IPS DF 6.9 (cell line): ENCODE results near the gene C2orf42.
"Not testable (repeated sequence)": the region's sequence is repeated elsewhere in the genome, so short reads cannot be mapped to it uniquely, and the experiment has no call there.

Experiments
- DNase-seq: peaks from one replicate; pipeline ENCODE4 v3.0.0-alpha.2; 2013; ENCODE audit warnings: low read depth, low spot score
- H3K27ac ChIP-seq: one replicate; pipeline ENCODE4 v1.5.1; 2013; ENCODE audit warnings: low read length, control low read depth
- H3K27me3 ChIP-seq: 2 replicates; pipeline ENCODE4 v1.6.1; 2013; ENCODE audit warnings: mild to moderate bottlenecking, low read length; ENCODE audit not compliant: control insufficient read depth, insufficient read depth
- H3K36me3 ChIP-seq: 2 replicates; pipeline ENCODE4 v1.6.1; 2013; ENCODE audit warnings: low read length; ENCODE audit not compliant: control insufficient read depth, insufficient read depth
- H3K4me1 ChIP-seq: 2 replicates; pipeline ENCODE4 v1.6.1; 2013; ENCODE audit warnings: low read length; ENCODE audit not compliant: control insufficient read depth, insufficient read depth
- H3K4me3 ChIP-seq: 2 replicates; pipeline ENCODE4 v1.5.1; 2013; ENCODE audit warnings: mild to moderate bottlenecking, low read length
- H3K9me3 ChIP-seq: 2 replicates; pipeline ENCODE4 v1.6.1; 2013; ENCODE audit warnings: low read length, inconsistent platforms; ENCODE audit not compliant: control insufficient read depth, insufficient read depth
- WGBS: extraction: QIAGEN DNeasy Blood & Tissue Kit; methylation state at CpG from one replicate; pipeline ENCODE4 v1.1.7; 2013; ENCODE audit warnings: mixed read lengths, missing lambda C conversion rate; ENCODE audit not compliant: insufficient read length, insufficient coverage; 5-methylcytosine and 5-hydroxymethylcytosine counted together

C2orf42 gene

DNA sequence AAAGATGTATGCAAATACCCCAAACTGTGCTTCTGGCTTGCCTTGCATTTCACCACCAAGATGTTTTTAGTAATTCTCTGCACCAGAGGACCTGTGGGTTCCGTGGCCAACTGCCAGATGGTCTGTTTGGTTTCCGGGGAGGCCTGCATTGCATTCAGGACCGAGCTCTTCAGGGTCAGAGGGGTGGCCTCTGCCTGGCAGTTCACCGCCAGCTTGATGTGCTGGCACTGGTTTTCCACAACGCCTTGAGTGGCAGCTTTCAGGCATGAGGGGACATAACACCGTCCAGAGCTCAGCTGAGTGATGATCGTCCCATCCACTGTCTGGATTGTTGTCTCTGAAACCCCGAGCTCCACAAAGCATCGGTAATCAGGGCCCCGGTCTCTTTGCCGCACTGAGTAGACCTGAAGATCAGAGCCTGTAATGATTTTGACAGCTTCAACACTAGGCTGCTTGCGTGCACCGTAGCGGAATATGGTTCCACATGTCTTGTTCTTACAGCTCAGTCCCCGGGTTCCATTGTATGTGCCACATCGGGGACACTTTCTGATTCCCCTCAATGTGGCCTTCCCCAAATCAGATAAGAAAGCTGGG lies 9.4 kb downstream of the C2orf42 start:
- Histone ChIP-seq H3K27ac (no peak overlapping the region), H3K4me3 (no peak overlapping the region), H3K9me3 (no peaks in the 10 kb centered on the region), H3K36me3 (peaks cover 6% of the 10 kb centered on the region; the same call in 1 of the 2 replicates), H3K4me1 (no peaks in the 10 kb centered on the region), H3K27me3 (no peaks in the 10 kb centered on the region)
- WGBS = no CpG with 5 or more reads among the region's 16 CpGs
- DNase-seq = no peak

DNA sequence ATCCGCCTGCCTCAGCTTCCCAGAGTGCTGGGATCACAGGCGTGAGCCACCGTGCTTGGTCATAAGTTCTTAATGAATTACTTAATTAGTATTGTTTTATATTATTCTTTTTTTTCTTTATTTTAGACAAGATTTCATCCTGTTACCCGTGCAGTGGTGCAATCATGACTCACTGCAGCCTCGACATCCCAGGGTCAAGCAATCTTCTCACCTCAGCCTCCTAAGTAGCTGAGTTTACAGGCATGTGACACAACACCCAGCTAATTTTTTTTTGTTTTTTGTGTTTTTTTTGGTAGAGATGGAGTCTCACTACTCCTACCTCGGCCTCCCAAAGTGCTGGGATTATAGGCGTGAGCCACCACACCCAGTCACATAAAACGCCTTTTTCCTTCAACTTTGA lies 17.3 kb downstream of the C2orf42 start:
- no peak for DNase-seq
- H3K4me3 ChIP-seq = no peak overlapping the region
- no peaks in the 10 kb centered on the region for H3K27me3 ChIP-seq
- peaks cover 3% of the 10 kb centered on the region; the same call in 1 of the 2 replicates for H3K36me3 ChIP-seq
- H3K9me3 ChIP-seq = no peaks in the 10 kb centered on the region
- H3K4me1 ChIP-seq = no peaks in the 10 kb centered on the region
- no peak overlapping the region for H3K27ac ChIP-seq
- no CpG with 5 or more reads among the region's 8 CpGs for WGBS

GRCh38 chr2:70169654-70170245 lies 21.1 kb downstream of the C2orf42 start:
- H3K36me3 ChIP-seq, H3K27me3 ChIP-seq, H3K9me3 ChIP-seq, DNase-seq, H3K4me3 ChIP-seq, H3K4me1 ChIP-seq, H3K27ac ChIP-seq: not testable (repeated sequence)
- WGBS = no CpG with 5 or more reads among the region's 11 CpGs

- H3K27me3 ChIP-seq = no peaks in the 10 kb centered on the region
- no peak overlapping the region for H3K4me3 ChIP-seq
- H3K27ac ChIP-seq = no peak overlapping the region
- no peak for DNase-seq
- no peaks in the 10 kb centered on the region for H3K36me3 ChIP-seq
- WGBS = no CpG with 5 or more reads among the region's 2 CpGs
- H3K4me1 ChIP-seq = no peaks in the 10 kb centered on the region
- H3K9me3 ChIP-seq = no peaks in the 10 kb centered on the region
These were observed 29.7 kb downstream of the C2orf42 start for GRCh38 chr2:70161069-70161534.

GRCh38 chr2:70160545-70160944 lies 30.3 kb downstream of the C2orf42 start:
- Histone ChIP-seq H3K4me3 (no peak overlapping the region), H3K9me3 (no peaks in the 10 kb centered on the region), H3K27ac (no peak overlapping the region), H3K36me3 (no peaks in the 10 kb centered on the region), H3K4me1 (no peaks in the 10 kb centered on the region), H3K27me3 (no peaks in the 10 kb centered on the region)
- WGBS = no CpG with 5 or more reads among the region's 6 CpGs
- DNase-seq = no peak

DNA sequence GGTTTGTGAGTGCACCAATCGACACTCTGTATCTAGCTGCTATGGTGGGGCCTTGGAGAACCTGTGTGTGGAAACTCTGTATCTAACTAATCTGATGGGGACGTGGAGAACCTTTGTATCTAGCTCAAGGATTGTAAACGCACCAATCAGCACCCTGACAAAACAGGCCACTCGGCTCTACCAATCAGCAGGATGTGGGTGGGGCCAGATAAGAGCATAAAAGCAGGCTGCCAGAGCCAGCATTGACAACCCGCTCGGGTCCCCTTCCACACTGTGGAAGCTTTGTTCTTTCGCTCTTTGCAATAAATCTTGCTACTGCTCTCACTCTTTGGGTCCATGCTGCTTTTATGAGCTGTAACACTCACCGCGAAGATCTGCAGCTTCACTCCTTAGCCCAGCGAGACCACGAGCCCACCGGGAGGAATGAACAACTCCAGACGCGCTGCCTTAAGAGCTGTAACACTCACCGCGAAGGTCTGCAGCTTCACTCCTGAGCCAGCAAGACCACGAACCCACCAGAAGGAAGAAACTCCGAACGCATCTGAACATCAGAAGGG lies 41.6 kb downstream of the C2orf42 start:
- not testable (repeated sequence) for H3K4me3 ChIP-seq, H3K27ac ChIP-seq, H3K9me3 ChIP-seq, DNase-seq, H3K27me3 ChIP-seq, H3K36me3 ChIP-seq, H3K4me1 ChIP-seq
- WGBS = no CpG with 5 or more reads among the region's 19 CpGs

DNA sequence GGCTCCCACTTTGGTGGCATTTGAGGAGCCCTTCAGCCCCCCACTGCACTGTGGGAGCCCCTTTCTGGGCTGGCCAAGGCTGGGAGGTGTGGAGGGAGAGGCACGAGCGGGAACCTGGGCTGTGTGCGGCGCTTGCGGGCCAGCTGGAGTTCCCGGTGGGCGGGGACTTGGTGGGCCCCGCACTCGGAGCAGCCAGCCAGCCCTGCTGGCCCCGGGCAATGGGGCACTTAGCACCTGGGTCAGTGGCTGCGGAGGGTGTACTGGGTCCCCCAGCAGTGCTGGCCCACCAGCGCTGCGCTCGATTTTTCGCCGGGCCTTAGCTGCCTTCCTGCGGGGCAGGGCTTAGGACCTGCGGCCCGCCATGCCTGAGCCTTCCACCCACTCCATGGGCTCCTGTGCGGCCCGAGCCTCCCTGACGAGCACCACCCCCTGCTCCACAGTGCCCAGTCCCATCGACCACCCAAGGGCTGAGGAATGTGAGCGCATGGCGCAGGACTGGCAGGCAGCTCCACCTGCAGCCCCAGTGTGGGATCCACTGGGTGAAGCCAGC lies 42.5 kb downstream of the C2orf42 start:
- not testable (repeated sequence) for H3K27me3 ChIP-seq, H3K27ac ChIP-seq, H3K9me3 ChIP-seq, H3K4me1 ChIP-seq, H3K36me3 ChIP-seq, DNase-seq, H3K4me3 ChIP-seq
- no CpG with 5 or more reads among the region's 25 CpGs for WGBS

- H3K4me3 ChIP-seq = no peak overlapping the region
- no CpG with 5 or more reads among the region's 9 CpGs for WGBS
- H3K9me3 ChIP-seq = no peaks in the 10 kb centered on the region
- peaks cover 5% of the 10 kb centered on the region; the same call in 1 of the 2 replicates for H3K4me1 ChIP-seq
- DNase-seq = no peak
- no peaks in the 10 kb centered on the region for H3K27me3 ChIP-seq
- H3K27ac ChIP-seq = no peak overlapping the region
- no peaks in the 10 kb centered on the region for H3K36me3 ChIP-seq
These were observed 44.7 kb downstream of the C2orf42 start for GRCh38 chr2:70145851-70146739.

DNA sequence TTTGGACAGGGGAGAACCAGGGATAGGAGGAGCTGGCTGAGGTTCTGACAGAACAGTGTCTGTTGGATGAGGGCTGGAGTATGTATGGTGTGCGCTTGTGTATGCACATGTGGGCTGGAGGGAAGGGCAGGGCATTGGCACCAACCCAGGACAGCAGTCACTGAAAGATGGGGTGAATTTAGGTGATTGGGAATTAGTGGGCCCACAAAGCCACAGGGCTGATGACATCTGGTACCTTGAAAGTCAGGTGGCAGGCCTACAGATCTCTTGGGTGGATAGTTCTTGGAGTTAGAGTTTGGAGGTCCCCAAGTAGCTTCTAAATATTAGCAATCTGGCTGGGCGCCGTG lies 45.7 kb downstream of the C2orf42 start:
- Histone ChIP-seq H3K4me1 (peaks cover 9% of the 10 kb centered on the region; the same call in 1 of the 2 replicates), H3K27me3 (no peaks in the 10 kb centered on the region), H3K27ac (no peak overlapping the region), H3K4me3 (no peak overlapping the region), H3K9me3 (no peaks in the 10 kb centered on the region), H3K36me3 (no peaks in the 10 kb centered on the region)
- no CpG with 5 or more reads among the region's 3 CpGs for WGBS
- DNase-seq = no peak

GRCh38 chr2:70144443-70145143 lies 46.2 kb downstream of the C2orf42 start:
- H3K9me3 ChIP-seq = no peaks in the 10 kb centered on the region
- no CpG with 5 or more reads among the region's 21 CpGs for WGBS
- H3K36me3 ChIP-seq = no peaks in the 10 kb centered on the region
- H3K4me3 ChIP-seq = no peak overlapping the region
- peaks cover 9% of the 10 kb centered on the region; the same call in 1 of the 2 replicates for H3K4me1 ChIP-seq
- no peak for DNase-seq
- no peaks in the 10 kb centered on the region for H3K27me3 ChIP-seq
- no peak overlapping the region for H3K27ac ChIP-seq
